Stimulated activated CD8-positive, alpha-beta memory T cell treated with anti-CD3 and anti-CD28 coated beads, Interleukin-7, amount 100 ng/mL, for 4 hours (primary cell): Measurements from ENCODE around the gene CCL20.

Source experiments
- DNase-seq, 2 donors: peaks; one replicate each; pipeline ENCODE4 v3.0.0-alpha.2; 2020; ENCODE audit warnings: low read depth in 2 of 2

The CCL20 gene

GRCh38 chr2:227802882-227803281 is 10.8 kb upstream of the CCL20 start:
- DNase-seq: no peak

- DNase-seq: no peak
Observed at GRCh38 chr2:227804975-227805374, 8.7 kb upstream of the CCL20 start.

GRCh38 chr2:227805578-227805977 is 8.1 kb upstream of the CCL20 start:
- DNase-seq: no peak

GRCh38 chr2:227808936-227809335 is 4.7 kb upstream of the CCL20 start:
- no peak for DNase-seq

- DNase-seq: no peak
Observed at GRCh38 chr2:227812001-227812400, 1.6 kb upstream of the CCL20 start.

- DNase-seq: no peak
Observed at GRCh38 chr2:227813229-227813561, 447 bp upstream of the CCL20 start.

- no peak for DNase-seq
Observed at GRCh38 chr2:227815066-227815465, 1.4 kb downstream of the CCL20 start.

GRCh38 chr2:227816507-227817294 is 3.1 kb downstream of the CCL20 start:
- DNase-seq: no peak

- DNase-seq: no peak
Observed at GRCh38 chr2:227817336-227817735, 3.7 kb downstream of the CCL20 start.

- DNase-seq: peak; percentile 29 to 42
Observed at GRCh38 chr2:227817850-227818674, 4.4 kb downstream of the CCL20 start.

- DNase-seq: no peak
Observed at GRCh38 chr2:227818675-227819397, 5.2 kb downstream of the CCL20 start.

- DNase-seq: no peak
Observed at GRCh38 chr2:227819398-227819697, 5.7 kb downstream of the CCL20 start.

- DNase-seq: no peak
Observed at GRCh38 chr2:227821043-227821942, 7.7 kb downstream of the CCL20 start.

GRCh38 chr2:227822416-227823003 is 8.9 kb downstream of the CCL20 start:
- DNase-seq: no peak

GRCh38 chr2:227823922-227824321 is 10.3 kb downstream of the CCL20 start:
- no peak for DNase-seq

GRCh38 chr2:227824711-227825110 is 11.1 kb downstream of the CCL20 start:
- no peak for DNase-seq

GRCh38 chr2:227826019-227826521 is 12.4 kb downstream of the CCL20 start:
- DNase-seq: no peak

GRCh38 chr2:227826563-227826962 is 12.9 kb downstream of the CCL20 start:
- DNase-seq: no peak

GRCh38 chr2:227827143-227827542 is 13.5 kb downstream of the CCL20 start:
- no peak for DNase-seq

GRCh38 chr2:227828477-227828912 is 14.9 kb downstream of the CCL20 start:
- no peak for DNase-seq

- no peak for DNase-seq
Observed at GRCh38 chr2:227829337-227829736, 15.7 kb downstream of the CCL20 start.
